GM23338 (cell line): ENCODE data around the gene ASB1.

Source experiments
- CREB1 ChIP-seq: fragments of 250-450 bp; sonication (Bioruptor Pico); IDR thresholded peaks from 2 replicates; pipeline ENCODE4 v1.5.0; 2020; ENCODE audit warnings: low read depth, mild to moderate bottlenecking, moderate library complexity
- EZH2 ChIP-seq: fragments of 200-600 bp; sonication (generic); IDR thresholded peaks from one replicate; pipeline ENCODE4 v1.8.0; 2017; ENCODE audit warnings: antibody characterized with exemption, mild to moderate bottlenecking, low read depth; ENCODE audit not compliant: unreplicated experiment
- EZH2phosphoT487 ChIP-seq: fragments of 200-600 bp; sonication (generic); IDR thresholded peaks from one replicate; pipeline ENCODE4 v1.8.1; 2018; ENCODE audit warnings: antibody characterized with exemption; ENCODE audit not compliant: unreplicated experiment
- JUNB ChIP-seq: IDR thresholded peaks from one replicate; pipeline ENCODE4 v1.6.1; 2016; ENCODE audit warnings: antibody characterized with exemption; ENCODE audit not compliant: unreplicated experiment
- NANOG ChIP-seq: IDR thresholded peaks from 2 replicates; pipeline ENCODE4 v1.6.1; 2016; ENCODE audit warnings: antibody characterized with exemption, borderline replicate concordance
- POLR2AphosphoS5 ChIP-seq: IDR thresholded peaks from 2 replicates; pipeline ENCODE4 v1.6.1; 2016; ENCODE audit warnings: antibody characterized with exemption, low read depth
- STAT1 ChIP-seq: IDR thresholded peaks from one replicate; pipeline ENCODE4 v1.6.1; 2016; ENCODE audit warnings: antibody characterized with exemption; ENCODE audit not compliant: unreplicated experiment
- ZNF114 ChIP-seq: fragments of 250-450 bp; sonication (Bioruptor Pico); IDR thresholded peaks from 2 replicates; pipeline ENCODE4 v1.5.0; 2020; ENCODE audit warnings: mild to moderate bottlenecking, moderate library complexity
- ZNF331 ChIP-seq: fragments of 250-450 bp; sonication (Bioruptor Pico); IDR thresholded peaks from 2 replicates; pipeline ENCODE4 v1.5.0; 2020; ENCODE audit warnings: low read depth, mild to moderate bottlenecking, moderate library complexity
- TF ChIP-seq, protein P1 (sequence below), 2 experiments: fragments of 200-600 bp in 1 of 2; sonication (generic) in 1 of 2; conservative IDR thresholded peaks; 2 replicates each; pipeline versions ENCODE4 v1.5.1 to v1.6.1; 2016 to 2017; ENCODE audit warnings: antibody characterized with exemption in 2 of 2, low read depth in 2 of 2, mild to moderate bottlenecking in 2 of 2, moderate library complexity in 1 of 2
- TF ChIP-seq, protein P2 (sequence below): IDR thresholded peaks from one replicate; pipeline ENCODE4 v1.6.1; 2018; ENCODE audit warnings: antibody characterized with exemption; ENCODE audit not compliant: unreplicated experiment
- TF ChIP-seq, protein P3 (sequence below): IDR thresholded peaks from 2 replicates; pipeline ENCODE4 v1.6.1; 2016; ENCODE audit warnings: antibody characterized with exemption
- TF ChIP-seq, protein P4 (sequence below): fragments of 250-450 bp; sonication (Bioruptor Pico); IDR thresholded peaks from 2 replicates; pipeline ENCODE4 v1.5.0; 2020; ENCODE audit warnings: mild to moderate bottlenecking, moderate library complexity

DNA sequence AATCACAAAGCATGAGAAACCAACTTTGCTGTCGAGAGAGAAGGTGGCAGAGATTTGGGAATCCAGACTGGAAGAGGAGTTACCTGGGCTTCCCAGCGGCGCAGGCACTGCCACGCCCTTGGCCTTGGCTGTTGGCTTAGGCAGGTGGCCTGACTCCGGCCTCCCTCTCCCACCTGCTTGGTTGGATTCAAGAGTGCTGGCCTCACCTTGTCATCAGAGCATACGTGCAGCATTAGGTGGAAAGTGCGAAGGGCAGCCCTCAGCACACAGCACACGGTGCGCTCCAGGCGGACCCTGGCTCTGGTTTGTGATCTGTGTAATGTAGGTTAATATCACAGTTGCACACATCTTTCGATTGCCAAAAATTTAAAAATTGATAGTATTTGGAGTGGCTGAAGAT is 19.2 kb upstream of the ASB1 start:
- TF ChIP-seq, protein P1, sequence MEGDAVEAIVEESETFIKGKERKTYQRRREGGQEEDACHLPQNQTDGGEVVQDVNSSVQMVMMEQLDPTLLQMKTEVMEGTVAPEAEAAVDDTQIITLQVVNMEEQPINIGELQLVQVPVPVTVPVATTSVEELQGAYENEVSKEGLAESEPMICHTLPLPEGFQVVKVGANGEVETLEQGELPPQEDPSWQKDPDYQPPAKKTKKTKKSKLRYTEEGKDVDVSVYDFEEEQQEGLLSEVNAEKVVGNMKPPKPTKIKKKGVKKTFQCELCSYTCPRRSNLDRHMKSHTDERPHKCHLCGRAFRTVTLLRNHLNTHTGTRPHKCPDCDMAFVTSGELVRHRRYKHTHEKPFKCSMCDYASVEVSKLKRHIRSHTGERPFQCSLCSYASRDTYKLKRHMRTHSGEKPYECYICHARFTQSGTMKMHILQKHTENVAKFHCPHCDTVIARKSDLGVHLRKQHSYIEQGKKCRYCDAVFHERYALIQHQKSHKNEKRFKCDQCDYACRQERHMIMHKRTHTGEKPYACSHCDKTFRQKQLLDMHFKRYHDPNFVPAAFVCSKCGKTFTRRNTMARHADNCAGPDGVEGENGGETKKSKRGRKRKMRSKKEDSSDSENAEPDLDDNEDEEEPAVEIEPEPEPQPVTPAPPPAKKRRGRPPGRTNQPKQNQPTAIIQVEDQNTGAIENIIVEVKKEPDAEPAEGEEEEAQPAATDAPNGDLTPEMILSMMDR (conservative IDR thresholded peaks at IDR 0.05; ENCODE audit: low read depth in 2 of 2): no peak
- no peak for TF ChIP-seq POLR2AphosphoS5
- TF ChIP-seq, protein P2, sequence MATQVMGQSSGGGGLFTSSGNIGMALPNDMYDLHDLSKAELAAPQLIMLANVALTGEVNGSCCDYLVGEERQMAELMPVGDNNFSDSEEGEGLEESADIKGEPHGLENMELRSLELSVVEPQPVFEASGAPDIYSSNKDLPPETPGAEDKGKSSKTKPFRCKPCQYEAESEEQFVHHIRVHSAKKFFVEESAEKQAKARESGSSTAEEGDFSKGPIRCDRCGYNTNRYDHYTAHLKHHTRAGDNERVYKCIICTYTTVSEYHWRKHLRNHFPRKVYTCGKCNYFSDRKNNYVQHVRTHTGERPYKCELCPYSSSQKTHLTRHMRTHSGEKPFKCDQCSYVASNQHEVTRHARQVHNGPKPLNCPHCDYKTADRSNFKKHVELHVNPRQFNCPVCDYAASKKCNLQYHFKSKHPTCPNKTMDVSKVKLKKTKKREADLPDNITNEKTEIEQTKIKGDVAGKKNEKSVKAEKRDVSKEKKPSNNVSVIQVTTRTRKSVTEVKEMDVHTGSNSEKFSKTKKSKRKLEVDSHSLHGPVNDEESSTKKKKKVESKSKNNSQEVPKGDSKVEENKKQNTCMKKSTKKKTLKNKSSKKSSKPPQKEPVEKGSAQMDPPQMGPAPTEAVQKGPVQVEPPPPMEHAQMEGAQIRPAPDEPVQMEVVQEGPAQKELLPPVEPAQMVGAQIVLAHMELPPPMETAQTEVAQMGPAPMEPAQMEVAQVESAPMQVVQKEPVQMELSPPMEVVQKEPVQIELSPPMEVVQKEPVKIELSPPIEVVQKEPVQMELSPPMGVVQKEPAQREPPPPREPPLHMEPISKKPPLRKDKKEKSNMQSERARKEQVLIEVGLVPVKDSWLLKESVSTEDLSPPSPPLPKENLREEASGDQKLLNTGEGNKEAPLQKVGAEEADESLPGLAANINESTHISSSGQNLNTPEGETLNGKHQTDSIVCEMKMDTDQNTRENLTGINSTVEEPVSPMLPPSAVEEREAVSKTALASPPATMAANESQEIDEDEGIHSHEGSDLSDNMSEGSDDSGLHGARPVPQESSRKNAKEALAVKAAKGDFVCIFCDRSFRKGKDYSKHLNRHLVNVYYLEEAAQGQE: no peak
- no peak for TF ChIP-seq EZH2
- no peak for TF ChIP-seq EZH2phosphoT487
- no peak for TF ChIP-seq ZNF331
- TF ChIP-seq, protein P3, sequence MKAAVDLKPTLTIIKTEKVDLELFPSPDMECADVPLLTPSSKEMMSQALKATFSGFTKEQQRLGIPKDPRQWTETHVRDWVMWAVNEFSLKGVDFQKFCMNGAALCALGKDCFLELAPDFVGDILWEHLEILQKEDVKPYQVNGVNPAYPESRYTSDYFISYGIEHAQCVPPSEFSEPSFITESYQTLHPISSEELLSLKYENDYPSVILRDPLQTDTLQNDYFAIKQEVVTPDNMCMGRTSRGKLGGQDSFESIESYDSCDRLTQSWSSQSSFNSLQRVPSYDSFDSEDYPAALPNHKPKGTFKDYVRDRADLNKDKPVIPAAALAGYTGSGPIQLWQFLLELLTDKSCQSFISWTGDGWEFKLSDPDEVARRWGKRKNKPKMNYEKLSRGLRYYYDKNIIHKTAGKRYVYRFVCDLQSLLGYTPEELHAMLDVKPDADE: no peak
- TF ChIP-seq STAT1: no peak
- no peak for TF ChIP-seq CREB1
- TF ChIP-seq JUNB: no peak
- TF ChIP-seq NANOG: no peak
- no peak for TF ChIP-seq ZNF114 (CRISPR knock-in tag)
- TF ChIP-seq, protein P4, sequence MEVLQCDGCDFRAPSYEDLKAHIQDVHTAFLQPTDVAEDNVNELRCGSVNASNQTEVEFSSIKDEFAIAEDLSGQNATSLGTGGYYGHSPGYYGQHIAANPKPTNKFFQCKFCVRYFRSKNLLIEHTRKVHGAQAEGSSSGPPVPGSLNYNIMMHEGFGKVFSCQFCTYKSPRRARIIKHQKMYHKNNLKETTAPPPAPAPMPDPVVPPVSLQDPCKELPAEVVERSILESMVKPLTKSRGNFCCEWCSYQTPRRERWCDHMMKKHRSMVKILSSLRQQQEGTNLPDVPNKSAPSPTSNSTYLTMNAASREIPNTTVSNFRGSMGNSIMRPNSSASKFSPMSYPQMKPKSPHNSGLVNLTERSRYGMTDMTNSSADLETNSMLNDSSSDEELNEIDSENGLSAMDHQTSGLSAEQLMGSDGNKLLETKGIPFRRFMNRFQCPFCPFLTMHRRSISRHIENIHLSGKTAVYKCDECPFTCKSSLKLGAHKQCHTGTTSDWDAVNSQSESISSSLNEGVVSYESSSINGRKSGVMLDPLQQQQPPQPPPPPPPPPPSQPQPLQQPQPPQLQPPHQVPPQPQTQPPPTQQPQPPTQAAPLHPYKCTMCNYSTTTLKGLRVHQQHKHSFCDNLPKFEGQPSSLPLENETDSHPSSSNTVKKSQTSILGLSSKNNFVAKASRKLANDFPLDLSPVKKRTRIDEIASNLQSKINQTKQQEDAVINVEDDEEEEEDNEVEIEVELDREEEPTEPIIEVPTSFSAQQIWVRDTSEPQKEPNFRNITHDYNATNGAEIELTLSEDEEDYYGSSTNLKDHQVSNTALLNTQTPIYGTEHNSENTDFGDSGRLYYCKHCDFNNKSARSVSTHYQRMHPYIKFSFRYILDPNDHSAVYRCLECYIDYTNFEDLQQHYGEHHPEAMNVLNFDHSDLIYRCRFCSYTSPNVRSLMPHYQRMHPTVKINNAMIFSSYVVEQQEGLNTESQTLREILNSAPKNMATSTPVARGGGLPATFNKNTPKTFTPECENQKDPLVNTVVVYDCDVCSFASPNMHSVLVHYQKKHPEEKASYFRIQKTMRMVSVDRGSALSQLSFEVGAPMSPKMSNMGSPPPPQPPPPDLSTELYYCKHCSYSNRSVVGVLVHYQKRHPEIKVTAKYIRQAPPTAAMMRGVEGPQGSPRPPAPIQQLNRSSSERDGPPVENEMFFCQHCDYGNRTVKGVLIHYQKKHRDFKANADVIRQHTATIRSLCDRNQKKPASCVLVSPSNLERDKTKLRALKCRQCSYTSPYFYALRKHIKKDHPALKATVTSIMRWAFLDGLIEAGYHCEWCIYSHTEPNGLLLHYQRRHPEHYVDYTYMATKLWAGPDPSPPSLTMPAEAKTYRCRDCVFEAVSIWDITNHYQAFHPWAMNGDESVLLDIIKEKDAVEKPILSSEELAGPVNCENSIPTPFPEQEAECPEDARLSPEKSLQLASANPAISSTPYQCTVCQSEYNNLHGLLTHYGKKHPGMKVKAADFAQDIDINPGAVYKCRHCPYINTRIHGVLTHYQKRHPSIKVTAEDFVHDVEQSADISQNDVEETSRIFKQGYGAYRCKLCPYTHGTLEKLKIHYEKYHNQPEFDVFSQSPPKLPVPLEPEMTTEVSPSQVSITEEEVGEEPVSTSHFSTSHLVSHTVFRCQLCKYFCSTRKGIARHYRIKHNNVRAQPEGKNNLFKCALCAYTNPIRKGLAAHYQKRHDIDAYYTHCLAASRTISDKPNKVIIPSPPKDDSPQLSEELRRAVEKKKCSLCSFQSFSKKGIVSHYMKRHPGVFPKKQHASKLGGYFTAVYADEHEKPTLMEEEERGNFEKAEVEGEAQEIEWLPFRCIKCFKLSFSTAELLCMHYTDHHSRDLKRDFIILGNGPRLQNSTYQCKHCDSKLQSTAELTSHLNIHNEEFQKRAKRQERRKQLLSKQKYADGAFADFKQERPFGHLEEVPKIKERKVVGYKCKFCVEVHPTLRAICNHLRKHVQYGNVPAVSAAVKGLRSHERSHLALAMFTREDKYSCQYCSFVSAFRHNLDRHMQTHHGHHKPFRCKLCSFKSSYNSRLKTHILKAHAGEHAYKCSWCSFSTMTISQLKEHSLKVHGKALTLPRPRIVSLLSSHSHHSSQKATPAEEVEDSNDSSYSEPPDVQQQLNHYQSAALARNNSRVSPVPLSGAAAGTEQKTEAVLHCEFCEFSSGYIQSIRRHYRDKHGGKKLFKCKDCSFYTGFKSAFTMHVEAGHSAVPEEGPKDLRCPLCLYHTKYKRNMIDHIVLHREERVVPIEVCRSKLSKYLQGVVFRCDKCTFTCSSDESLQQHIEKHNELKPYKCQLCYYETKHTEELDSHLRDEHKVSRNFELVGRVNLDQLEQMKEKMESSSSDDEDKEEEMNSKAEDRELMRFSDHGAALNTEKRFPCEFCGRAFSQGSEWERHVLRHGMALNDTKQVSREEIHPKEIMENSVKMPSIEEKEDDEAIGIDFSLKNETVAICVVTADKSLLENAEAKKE (CRISPR knock-in tag): no peak
